Fibroblast of lung (primary cell): ENCODE measurements around the gene RPL19.

Experiments
- EZH2 ChIP-seq: IDR thresholded peaks from 2 replicates; pipeline ENCODE4 v1.5.1; 2012; ENCODE audit warnings: low read length, control low read depth, mild to moderate bottlenecking; ENCODE audit errors: missing control alignments
- TF ChIP-seq, protein P1 (sequence below), 2 donors: IDR thresholded peaks in 1 of 2; conservative IDR thresholded peaks in 1 of 2; 1 replicate in 1 of 2; 2 replicates in 1 of 2; pipeline ENCODE4 v1.5.1; 2011 to 2012; ENCODE audit warnings: low read length in 2 of 2, control low read depth in 1 of 2, inconsistent platforms in 1 of 2, low read depth in 1 of 2, mild to moderate bottlenecking in 1 of 2

DNA sequence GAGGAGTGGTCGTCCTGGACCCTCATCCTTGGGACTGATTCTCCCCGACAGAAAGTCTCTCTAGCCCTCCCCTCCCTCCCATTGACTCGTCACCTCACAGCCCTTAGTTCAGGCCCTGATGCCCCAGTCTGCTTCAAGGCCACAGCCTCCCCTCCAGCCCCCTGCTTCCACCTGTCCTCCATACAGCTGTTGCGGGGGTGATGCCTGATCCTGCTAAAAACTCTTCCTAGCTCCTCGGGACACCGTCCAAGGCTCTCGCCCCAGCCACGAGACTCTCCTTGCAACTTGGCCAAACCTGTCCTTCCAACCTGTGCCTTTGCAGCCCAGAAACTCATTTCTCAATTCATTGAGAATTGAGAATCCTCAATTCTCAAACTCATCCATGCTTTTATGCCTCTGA is 18.8 kb downstream of the RPL19 start:
- TF ChIP-seq, protein P1, sequence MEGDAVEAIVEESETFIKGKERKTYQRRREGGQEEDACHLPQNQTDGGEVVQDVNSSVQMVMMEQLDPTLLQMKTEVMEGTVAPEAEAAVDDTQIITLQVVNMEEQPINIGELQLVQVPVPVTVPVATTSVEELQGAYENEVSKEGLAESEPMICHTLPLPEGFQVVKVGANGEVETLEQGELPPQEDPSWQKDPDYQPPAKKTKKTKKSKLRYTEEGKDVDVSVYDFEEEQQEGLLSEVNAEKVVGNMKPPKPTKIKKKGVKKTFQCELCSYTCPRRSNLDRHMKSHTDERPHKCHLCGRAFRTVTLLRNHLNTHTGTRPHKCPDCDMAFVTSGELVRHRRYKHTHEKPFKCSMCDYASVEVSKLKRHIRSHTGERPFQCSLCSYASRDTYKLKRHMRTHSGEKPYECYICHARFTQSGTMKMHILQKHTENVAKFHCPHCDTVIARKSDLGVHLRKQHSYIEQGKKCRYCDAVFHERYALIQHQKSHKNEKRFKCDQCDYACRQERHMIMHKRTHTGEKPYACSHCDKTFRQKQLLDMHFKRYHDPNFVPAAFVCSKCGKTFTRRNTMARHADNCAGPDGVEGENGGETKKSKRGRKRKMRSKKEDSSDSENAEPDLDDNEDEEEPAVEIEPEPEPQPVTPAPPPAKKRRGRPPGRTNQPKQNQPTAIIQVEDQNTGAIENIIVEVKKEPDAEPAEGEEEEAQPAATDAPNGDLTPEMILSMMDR (conservative IDR thresholded peaks at IDR 0.05 in 1 of 2, IDR thresholded peaks at IDR 0.05 in 1 of 2; ENCODE audit: low read depth in 1 of 2, low read length in 2 of 2) = no peak
- TF ChIP-seq EZH2 = no peak
